Right lobe of liver (tissue), 4 donors: Measurements from ENCODE around the gene KCNAB1.

Experiments
- POLR2A ChIP-seq: fragments of 450-650 bp; IDR thresholded peaks from one replicate; pipeline ENCODE4 v1.6.1; 2017; ENCODE audit warnings: antibody characterized with exemption, mild to moderate bottlenecking
- TF ChIP-seq, protein P1 (sequence below), 4 donors: fragments of 200-600 bp in 3 of 4; fragments of 450-650 bp in 1 of 4; IDR thresholded peaks; one replicate each; pipeline versions ENCODE4 v1.5.1 to v1.8.0; 2016 to 2022; ENCODE audit warnings: antibody characterized with exemption in 4 of 4, mild to moderate bottlenecking in 2 of 4
- donor health status: DM: no; HTN: no; CAD: no.
- donor health status: DM: no; HTN: no; CAD: no.
- donor health status: DM: no; HTN: yes; CAD: no.

DNA sequence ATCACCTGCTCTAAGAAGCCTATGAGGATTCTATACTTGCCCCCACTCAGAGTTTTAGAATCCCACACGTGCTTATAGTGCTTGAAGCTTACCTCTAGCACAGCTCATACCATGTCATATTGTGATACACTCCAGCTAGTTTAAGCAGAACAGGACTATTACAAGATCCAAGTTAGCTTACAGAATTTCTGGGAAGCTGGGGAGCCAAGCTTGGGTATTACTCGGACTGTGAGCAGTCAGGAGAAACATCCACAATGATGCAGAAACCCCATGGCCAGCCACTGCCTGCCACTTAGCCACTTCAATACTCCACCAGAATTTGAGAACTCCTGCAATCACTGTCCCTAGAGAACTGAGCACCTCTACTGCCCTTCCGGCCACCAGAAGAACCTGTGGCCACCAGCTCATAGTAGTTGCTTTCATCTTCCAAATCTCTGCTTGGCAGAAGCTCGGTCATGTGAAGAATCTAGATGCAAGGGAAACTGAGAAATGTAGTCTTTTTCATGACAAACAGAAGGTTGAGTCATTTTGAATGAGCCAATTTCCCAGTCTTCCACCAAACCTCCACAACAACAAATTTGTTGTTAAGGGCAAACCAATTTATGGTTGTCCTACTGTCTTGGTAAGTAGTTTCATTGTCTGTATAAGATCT, 462.3 kb downstream of the KCNAB1 start:
- TF ChIP-seq, protein P1, sequence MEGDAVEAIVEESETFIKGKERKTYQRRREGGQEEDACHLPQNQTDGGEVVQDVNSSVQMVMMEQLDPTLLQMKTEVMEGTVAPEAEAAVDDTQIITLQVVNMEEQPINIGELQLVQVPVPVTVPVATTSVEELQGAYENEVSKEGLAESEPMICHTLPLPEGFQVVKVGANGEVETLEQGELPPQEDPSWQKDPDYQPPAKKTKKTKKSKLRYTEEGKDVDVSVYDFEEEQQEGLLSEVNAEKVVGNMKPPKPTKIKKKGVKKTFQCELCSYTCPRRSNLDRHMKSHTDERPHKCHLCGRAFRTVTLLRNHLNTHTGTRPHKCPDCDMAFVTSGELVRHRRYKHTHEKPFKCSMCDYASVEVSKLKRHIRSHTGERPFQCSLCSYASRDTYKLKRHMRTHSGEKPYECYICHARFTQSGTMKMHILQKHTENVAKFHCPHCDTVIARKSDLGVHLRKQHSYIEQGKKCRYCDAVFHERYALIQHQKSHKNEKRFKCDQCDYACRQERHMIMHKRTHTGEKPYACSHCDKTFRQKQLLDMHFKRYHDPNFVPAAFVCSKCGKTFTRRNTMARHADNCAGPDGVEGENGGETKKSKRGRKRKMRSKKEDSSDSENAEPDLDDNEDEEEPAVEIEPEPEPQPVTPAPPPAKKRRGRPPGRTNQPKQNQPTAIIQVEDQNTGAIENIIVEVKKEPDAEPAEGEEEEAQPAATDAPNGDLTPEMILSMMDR (IDR thresholded peaks at IDR 0.05), result no peak
- no peak for TF ChIP-seq POLR2A
